Measurements from ENCODE around the gene MTFR1L. TPM values are rescaled to one million over a fixed set of nuclear protein-coding genes. Genes with fewer than 3 reads are reported as not detected.

Gene MTFR1L
- total and polyA plus RNA-seq, 9 of the 15 experiments (the other 6 are each of a cell fraction or from before 2014, with no cell fraction given), result 41.4 to 98.5 (median 53.7) TPM

DNA sequence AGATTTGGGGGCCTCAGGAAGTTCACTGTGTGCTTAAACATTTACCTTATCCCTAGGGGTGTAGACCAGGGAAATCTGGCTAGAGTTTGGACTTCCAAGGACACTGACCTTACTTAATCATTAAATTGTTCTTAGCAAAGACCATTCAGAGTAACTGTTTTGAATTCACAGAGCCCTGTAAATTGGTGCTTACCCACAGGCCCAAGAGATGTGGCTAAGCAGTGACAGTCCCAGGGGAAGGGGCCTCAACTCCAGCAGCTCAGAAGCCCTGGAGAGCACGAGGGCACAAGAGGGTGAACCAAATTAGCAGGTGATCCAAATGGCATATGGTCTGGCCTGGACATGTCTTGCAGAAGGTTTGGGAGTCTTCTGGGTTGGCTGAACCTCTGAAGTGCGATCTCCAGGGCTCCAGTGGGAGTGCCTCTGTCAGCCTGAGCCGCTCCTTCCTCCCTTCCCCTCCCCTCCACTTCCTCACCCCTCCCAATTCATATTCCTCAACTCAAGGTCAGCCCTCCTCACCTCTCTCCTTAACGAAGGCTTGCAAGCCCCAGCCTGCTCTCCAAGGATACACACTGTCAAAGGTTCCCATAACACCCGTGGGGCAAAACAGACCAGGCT lies 51.4 kb downstream of the MTFR1L start (continued):
- TF ChIP-seq, protein P1, sequence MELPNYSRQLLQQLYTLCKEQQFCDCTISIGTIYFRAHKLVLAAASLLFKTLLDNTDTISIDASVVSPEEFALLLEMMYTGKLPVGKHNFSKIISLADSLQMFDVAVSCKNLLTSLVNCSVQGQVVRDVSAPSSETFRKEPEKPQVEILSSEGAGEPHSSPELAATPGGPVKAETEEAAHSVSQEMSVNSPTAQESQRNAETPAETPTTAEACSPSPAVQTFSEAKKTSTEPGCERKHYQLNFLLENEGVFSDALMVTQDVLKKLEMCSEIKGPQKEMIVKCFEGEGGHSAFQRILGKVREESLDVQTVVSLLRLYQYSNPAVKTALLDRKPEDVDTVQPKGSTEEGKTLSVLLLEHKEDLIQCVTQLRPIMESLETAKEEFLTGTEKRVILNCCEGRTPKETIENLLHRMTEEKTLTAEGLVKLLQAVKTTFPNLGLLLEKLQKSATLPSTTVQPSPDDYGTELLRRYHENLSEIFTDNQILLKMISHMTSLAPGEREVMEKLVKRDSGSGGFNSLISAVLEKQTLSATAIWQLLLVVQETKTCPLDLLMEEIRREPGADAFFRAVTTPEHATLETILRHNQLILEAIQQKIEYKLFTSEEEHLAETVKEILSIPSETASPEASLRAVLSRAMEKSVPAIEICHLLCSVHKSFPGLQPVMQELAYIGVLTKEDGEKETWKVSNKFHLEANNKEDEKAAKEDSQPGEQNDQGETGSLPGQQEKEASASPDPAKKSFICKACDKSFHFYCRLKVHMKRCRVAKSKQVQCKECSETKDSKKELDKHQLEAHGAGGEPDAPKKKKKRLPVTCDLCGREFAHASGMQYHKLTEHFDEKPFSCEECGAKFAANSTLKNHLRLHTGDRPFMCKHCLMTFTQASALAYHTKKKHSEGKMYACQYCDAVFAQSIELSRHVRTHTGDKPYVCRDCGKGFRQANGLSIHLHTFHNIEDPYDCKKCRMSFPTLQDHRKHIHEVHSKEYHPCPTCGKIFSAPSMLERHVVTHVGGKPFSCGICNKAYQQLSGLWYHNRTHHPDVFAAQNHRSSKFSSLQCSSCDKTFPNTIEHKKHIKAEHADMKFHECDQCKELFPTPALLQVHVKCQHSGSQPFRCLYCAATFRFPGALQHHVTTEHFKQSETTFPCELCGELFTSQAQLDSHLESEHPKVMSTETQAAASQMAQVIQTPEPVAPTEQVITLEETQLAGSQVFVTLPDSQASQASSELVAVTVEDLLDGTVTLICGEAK (IDR thresholded peaks at IDR 0.05), result 0 out of 2 replicates have a peak, but pooled peaks have one; percentile 13
- TF ChIP-seq, protein P1 (CRISPR knock-in tag; IDR thresholded peaks at IDR 0.05), result no peak
- peak; percentile 66 for TF ChIP-seq ESRRA (IDR thresholded peaks at IDR 0.05; ENCODE audit: borderline replicate concordance, low read depth)
- TF ChIP-seq ZNF592 (IDR thresholded peaks at IDR 0.05), result 0 out of 2 replicates have a peak, but pooled peaks have one; percentile 16
- TF ChIP-seq SPI1 (IDR thresholded peaks at IDR 0.05; ENCODE audit: borderline replicate concordance, low read depth, low read length), result peak; percentile 83; the same call in 1 of the 2 replicates
- TF ChIP-seq ZNF263 (CRISPR knock-in tag; IDR thresholded peaks at IDR 0.05; ENCODE audit: borderline replicate concordance), result peak; percentile 45; the same call in 1 of the 2 replicates
- no peak for TF ChIP-seq DEAF1 (CRISPR knock-in tag; IDR thresholded peaks at IDR 0.05)
- peak in 1 of 2 experiments; percentile 27; a peak in 2 of 4 replicates for TF ChIP-seq NRF1 (conservative IDR thresholded peaks at IDR 0.05 in 1 of 2, IDR thresholded peaks at IDR 0.05 in 1 of 2)
- no peak for TF ChIP-seq DMBX1 (CRISPR knock-in tag; IDR thresholded peaks at IDR 0.05; ENCODE audit: borderline replicate concordance)
- TF ChIP-seq, protein P2, sequence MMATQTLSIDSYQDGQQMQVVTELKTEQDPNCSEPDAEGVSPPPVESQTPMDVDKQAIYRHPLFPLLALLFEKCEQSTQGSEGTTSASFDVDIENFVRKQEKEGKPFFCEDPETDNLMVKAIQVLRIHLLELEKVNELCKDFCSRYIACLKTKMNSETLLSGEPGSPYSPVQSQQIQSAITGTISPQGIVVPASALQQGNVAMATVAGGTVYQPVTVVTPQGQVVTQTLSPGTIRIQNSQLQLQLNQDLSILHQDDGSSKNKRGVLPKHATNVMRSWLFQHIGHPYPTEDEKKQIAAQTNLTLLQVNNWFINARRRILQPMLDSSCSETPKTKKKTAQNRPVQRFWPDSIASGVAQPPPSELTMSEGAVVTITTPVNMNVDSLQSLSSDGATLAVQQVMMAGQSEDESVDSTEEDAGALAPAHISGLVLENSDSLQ (IDR thresholded peaks at IDR 0.05), result peak; percentile 31; the same call in 1 of the 2 replicates
